A549 (cell line): Measurements from ENCODE around the gene ST3GAL5. TPM values are rescaled to one million over a fixed set of nuclear protein-coding genes. Genes with fewer than 3 reads are reported as not detected.

Experiments used
- ATAC-seq, 2 experiments: fragments of 200-7000 bp in 1 of 2; fragments of >200 bp in 1 of 2; cut with Nextera tagmentation in 1 of 2; cut with Tn5 transposase in 1 of 2; 3 replicates each; pipeline versions ENCODE4 v1.8.0 to v1.9.1; 2018 to 2020; ENCODE audit warnings: mild to moderate bottlenecking in 1 of 2, moderate library complexity in 1 of 2
- CTCF ChIA-PET: fragments of 300-600 bp; sonication (Branson Sonifier 250); formaldehyde crosslinking; extraction: SDS; loops from one replicate; lab custom pipeline; 2021; ENCODE audit warnings: antibody characterized with exemption, inconsistent platforms; lab: Yijun Ruan, JAX
- POLR2A ChIA-PET: fragments of 350-600 bp; formaldehyde crosslinking; extraction: SDS; loops from one replicate; lab custom pipeline; 2021; ENCODE audit warnings: antibody characterized with exemption, inconsistent platforms; lab: Yijun Ruan, JAX
- DNase-seq, 2 experiments: peaks; one replicate each; pipeline versions ENCODE4 v3.0.0 to v3.0.0-alpha.2; 2011 to 2016; ENCODE audit warnings: low read depth in 1 of 2, low spot score in 1 of 2
- FAIRE-seq: peaks from 2 replicates; lab custom pipeline; 2011; peaks lifted over from hg19 to GRCh38; lab: Jason Lieb, UNC
- H3K27ac ChIP-seq, 2 experiments: fragments of >200 bp; sonication (Bioruptor Twin); formaldehyde crosslinking; 3 replicates each; pipeline ENCODE4 v1.5.1; 2016 to 2017
- H3K4me1 ChIP-seq: fragments of >200 bp; sonication (Bioruptor Twin); formaldehyde crosslinking; 3 replicates; pipeline ENCODE4 v1.6.1; 2016
- H3K4me2 ChIP-seq: fragments of >200 bp; sonication (Bioruptor Twin); formaldehyde crosslinking; 3 replicates; pipeline ENCODE4 v1.6.1; 2016
- H3K4me3 ChIP-seq: fragments of >200 bp; sonication (Bioruptor Twin); formaldehyde crosslinking; 3 replicates; pipeline ENCODE4 v1.5.1; 2016
- H3K9me3 ChIP-seq: fragments of >200 bp; sonication (Bioruptor Twin); formaldehyde crosslinking; 3 replicates; pipeline ENCODE4 v1.6.1; 2016
- CBX2 ChIP-seq: fragments of 200-600 bp; sonication (generic); IDR thresholded peaks from 2 replicates; pipeline ENCODE4 v1.6.1; 2016; ENCODE audit warnings: low read depth, mild to moderate bottlenecking, borderline replicate concordance
- JUN ChIP-seq, 2 experiments: fragments of >200 bp; sonication (Bioruptor Twin); formaldehyde crosslinking; IDR thresholded peaks; 2 replicates in 1 of 2; 3 replicates in 1 of 2; pipeline ENCODE4 v1.6.1; 2016 to 2017
- MYC ChIP-seq: IDR thresholded peaks from 2 replicates; pipeline ENCODE4 v1.6.1; 2012; ENCODE audit warnings: mild to moderate bottlenecking, inconsistent platforms, low read length, improper control_type of control experiment, borderline replicate concordance
- NPAS2 ChIP-seq: fragments of 250-450 bp; sonication (Bioruptor Pico); IDR thresholded peaks from 2 replicates; pipeline ENCODE4 v1.8.0; 2022; ENCODE audit warnings: mild to moderate bottlenecking, moderate library complexity, borderline replicate concordance
- NR3C1 ChIP-seq: fragments of >200 bp; sonication (Bioruptor Twin); formaldehyde crosslinking; IDR thresholded peaks from 3 replicates; pipeline ENCODE4 v1.6.1; 2017
- RAD21 ChIP-seq, 2 experiments: fragments of >200 bp in 1 of 2; sonication (Bioruptor Twin) in 1 of 2; formaldehyde crosslinking in 1 of 2; IDR thresholded peaks in 1 of 2; conservative IDR thresholded peaks in 1 of 2; 2 replicates in 1 of 2; 3 replicates in 1 of 2; pipeline ENCODE4 v1.6.1; 2012 to 2018; ENCODE audit warnings: inconsistent platforms in 1 of 2
- RARB ChIP-seq: fragments of 250-450 bp; sonication (Bioruptor Pico); IDR thresholded peaks from 2 replicates; pipeline ENCODE4 v1.8.0; 2021; ENCODE audit warnings: mild to moderate bottlenecking, moderate library complexity
- WGBS: methylation state at CpG from one replicate; pipeline ENCODE4 v1.1.6; 2017; ENCODE audit errors: missing lambda C conversion rate; 5-methylcytosine and 5-hydroxymethylcytosine counted together
- polyA plus RNA-seq, 4 experiments: library from polyadenylated mRNA; depleted of rRNA in 3 of 4; stranded (reverse); fragments of >200 nt; fragmentation: RNase III in 1 of 4; extraction: RNeasy Plus Mini Kit Qiagen cat#74134 plus additional on column Dnase treatment in 1 of 4; gene quantifications; 2 replicates in 3 of 4; 3 replicates in 1 of 4; pipeline ENCODE4 v1.2.3, GENCODE V29; 2011 to 2017
- small RNA-seq, 6 experiments: library from RNA; depleted of rRNA; stranded (forward); fragments of <200 nt; gene quantifications; one replicate each; pipeline ENCODE3, GENCODE V24; 2012
- TF ChIP-seq, protein P1 (sequence below): IDR thresholded peaks from 2 replicates; pipeline ENCODE4 v1.6.1; 2012; ENCODE audit warnings: low read depth, borderline replicate concordance
- TF ChIP-seq, protein P2 (sequence below): fragments of 250-450 bp; sonication (Bioruptor Pico); IDR thresholded peaks from 2 replicates; pipeline ENCODE4 v1.5.0; 2020; ENCODE audit warnings: low read depth, mild to moderate bottlenecking, moderate library complexity

The ST3GAL5 gene
- polyA plus RNA-seq, 2 of the 4 experiments (the other 2 are of a cell fraction): 36.9 to 119 TPM

DNA sequence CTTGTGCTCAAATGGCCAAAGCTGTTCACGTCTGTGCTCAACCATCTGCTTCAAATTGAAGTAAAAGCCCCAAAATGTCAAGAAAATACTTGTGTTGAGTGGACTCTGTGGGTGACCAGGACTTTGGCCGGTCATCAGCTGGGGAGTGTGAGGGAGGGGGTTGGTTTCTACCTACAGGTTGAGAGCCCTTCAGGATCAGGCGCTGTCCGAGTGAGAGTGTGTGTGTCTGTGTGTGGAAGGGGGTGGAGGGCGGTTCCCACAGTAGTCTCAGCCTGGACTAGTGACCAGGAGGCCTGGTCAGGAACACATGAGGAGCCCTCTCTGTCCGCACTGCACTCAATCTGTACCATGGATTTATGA, 100.8 kb downstream of the ST3GAL5 start (continued):
- no peak for TF ChIP-seq CBX2
- TF ChIP-seq RAD21 (conservative IDR thresholded peaks at IDR 0.05 in 1 of 2, IDR thresholded peaks at IDR 0.05 in 1 of 2): no peak
- TF ChIP-seq, all 56 proteins: peak for 0

DNA sequence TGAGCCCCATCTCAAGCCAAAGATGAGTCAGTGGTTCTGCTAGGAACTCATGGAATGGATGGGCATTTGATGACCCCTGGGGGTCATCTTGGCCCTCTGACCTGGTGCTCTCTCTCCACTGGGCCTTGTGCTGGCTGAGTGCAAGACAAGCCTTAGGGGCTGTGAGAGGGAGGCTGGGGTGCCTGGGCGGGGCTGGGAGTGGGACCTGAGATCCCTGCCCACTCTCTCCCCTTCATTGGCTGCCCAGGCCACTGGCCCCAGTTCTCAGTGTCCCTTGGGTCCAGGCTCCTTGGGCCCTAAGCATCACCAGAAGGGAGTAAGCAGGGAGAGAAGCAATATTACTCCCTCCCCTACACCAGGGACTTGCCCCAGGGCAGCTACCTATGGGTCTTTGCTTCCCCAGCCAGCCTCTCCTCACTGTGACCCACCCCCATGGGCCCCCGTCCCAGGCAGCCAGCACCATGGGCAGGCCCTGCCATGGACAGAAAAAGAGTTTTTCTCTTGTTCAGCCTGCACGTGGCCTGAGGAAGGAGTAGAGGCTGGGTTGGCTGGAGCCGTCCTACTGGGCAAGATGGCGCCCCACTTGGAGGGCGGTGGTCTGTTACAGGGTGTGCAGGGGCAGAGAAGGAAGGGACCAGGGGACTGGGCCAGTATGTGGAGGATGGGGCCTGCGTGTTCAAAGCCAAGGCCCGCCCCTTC, 101.4 kb downstream of the ST3GAL5 start:
- WGBS: 94% methylated on average over 8 of the region's 8 CpGs
- no peak overlapping the region for H3K27ac ChIP-seq
- H3K4me1 ChIP-seq: peaks cover 17% of the 10 kb centered on the region
- CTCF ChIA-PET: interaction anchor here (1.3 to 63.0 kb wide), 5 partner anchors 15 to 58 kb away, joined by 7 to 1675 read pairs (median 18); no protein-coding TSS in a partner anchor
- H3K4me3 ChIP-seq: no peak overlapping the region
- ATAC-seq (no peak), FAIRE-seq (no peak), DNase-seq (no peak)
- POLR2A ChIA-PET: no interaction called here
- no peak for TF ChIP-seq RAD21 (conservative IDR thresholded peaks at IDR 0.05 in 1 of 2, IDR thresholded peaks at IDR 0.05 in 1 of 2)
- TF ChIP-seq, protein P1, sequence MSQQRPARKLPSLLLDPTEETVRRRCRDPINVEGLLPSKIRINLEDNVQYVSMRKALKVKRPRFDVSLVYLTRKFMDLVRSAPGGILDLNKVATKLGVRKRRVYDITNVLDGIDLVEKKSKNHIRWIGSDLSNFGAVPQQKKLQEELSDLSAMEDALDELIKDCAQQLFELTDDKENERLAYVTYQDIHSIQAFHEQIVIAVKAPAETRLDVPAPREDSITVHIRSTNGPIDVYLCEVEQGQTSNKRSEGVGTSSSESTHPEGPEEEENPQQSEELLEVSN: no peak
- no peak for TF ChIP-seq RARB
- TF ChIP-seq, protein P2, sequence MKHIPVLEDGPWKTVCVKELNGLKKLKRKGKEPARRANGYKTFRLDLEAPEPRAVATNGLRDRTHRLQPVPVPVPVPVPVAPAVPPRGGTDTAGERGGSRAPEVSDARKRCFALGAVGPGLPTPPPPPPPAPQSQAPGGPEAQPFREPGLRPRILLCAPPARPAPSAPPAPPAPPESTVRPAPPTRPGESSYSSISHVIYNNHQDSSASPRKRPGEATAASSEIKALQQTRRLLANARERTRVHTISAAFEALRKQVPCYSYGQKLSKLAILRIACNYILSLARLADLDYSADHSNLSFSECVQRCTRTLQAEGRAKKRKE: no peak
- TF ChIP-seq MYC: no peak
- TF ChIP-seq JUN (IDR thresholded peaks at IDR 0.05): no peak
- no peak for TF ChIP-seq NPAS2 (CRISPR knock-in tag)
- no peak for TF ChIP-seq NR3C1
- no peaks in the 10 kb centered on the region for H3K9me3 ChIP-seq
- no peak overlapping the region for H3K4me2 ChIP-seq

Small RNA genes lying within 50 kb of the gene (small RNA-seq; reads per million reads assigned to genes)
- 0 reads per million in 6 experiments for gene RN7SKP83

Other genes with a start within 250 kb of the ST3GAL5 start
- not detected in 2 replicates for gene SFTPB, start 220.8 kb downstream of the ST3GAL5 start, polyA plus RNA-seq (2011; rRNA removed)
- 0.08 TPM in 1 of 3 replicates, not detected in the others for gene SFTPB, start 220.8 kb downstream of the ST3GAL5 start, polyA plus RNA-seq (2017; fragmentation: RNase III; extraction: RNeasy Plus Mini Kit Qiagen cat#74134 plus additional on column Dnase treatment)
- not detected in 2 replicates for gene GNLY, start 194.6 kb downstream of the ST3GAL5 start, polyA plus RNA-seq (2011; rRNA removed)
- gene GNLY, start 194.6 kb downstream of the ST3GAL5 start, polyA plus RNA-seq (2017; fragmentation: RNase III; extraction: RNeasy Plus Mini Kit Qiagen cat#74134 plus additional on column Dnase treatment): not detected in 3 replicates
- 1.8 and 2.6 TPM in 2 replicates for gene ATOH8, start 135.0 kb downstream of the ST3GAL5 start, polyA plus RNA-seq (2011; rRNA removed)
- 11.1 to 20.7 TPM (median 20.0 TPM) in 3 replicates for gene ATOH8, start 135.0 kb downstream of the ST3GAL5 start, polyA plus RNA-seq (2017; fragmentation: RNase III; extraction: RNeasy Plus Mini Kit Qiagen cat#74134 plus additional on column Dnase treatment)
- 22.8 and 29.4 TPM in 2 replicates for gene POLR1A, start 216.9 kb upstream of the ST3GAL5 start, polyA plus RNA-seq (2011; rRNA removed)
- 51.1 to 55.7 TPM (median 52.6 TPM) in 3 replicates for gene POLR1A, start 216.9 kb upstream of the ST3GAL5 start, polyA plus RNA-seq (2017; fragmentation: RNase III; extraction: RNeasy Plus Mini Kit Qiagen cat#74134 plus additional on column Dnase treatment)
- 175 and 260 TPM in 2 replicates for gene PTCD3, start 217.2 kb upstream of the ST3GAL5 start, polyA plus RNA-seq (2011; rRNA removed)
- 181 to 226 TPM (median 200 TPM) in 3 replicates for gene PTCD3, start 217.2 kb upstream of the ST3GAL5 start, polyA plus RNA-seq (2017; fragmentation: RNase III; extraction: RNeasy Plus Mini Kit Qiagen cat#74134 plus additional on column Dnase treatment)